GM12875 (cell line): ENCODE measurements around the gene TRNAU1AP.

ENCODE experiments used
- H3K4me3 ChIP-seq: one replicate; pipeline ENCODE4 v1.5.1; 2011; ENCODE audit warnings: low read depth, low read length, control low read depth
- TF ChIP-seq, protein P1 (sequence below): IDR thresholded peaks from 2 replicates; pipeline ENCODE4 v1.5.1; 2011; ENCODE audit warnings: low read depth, mild to moderate bottlenecking, control low read depth, inconsistent platforms, low read length, moderate library complexity, borderline replicate concordance; ENCODE audit not compliant: insufficient read depth

Gene TRNAU1AP

DNA sequence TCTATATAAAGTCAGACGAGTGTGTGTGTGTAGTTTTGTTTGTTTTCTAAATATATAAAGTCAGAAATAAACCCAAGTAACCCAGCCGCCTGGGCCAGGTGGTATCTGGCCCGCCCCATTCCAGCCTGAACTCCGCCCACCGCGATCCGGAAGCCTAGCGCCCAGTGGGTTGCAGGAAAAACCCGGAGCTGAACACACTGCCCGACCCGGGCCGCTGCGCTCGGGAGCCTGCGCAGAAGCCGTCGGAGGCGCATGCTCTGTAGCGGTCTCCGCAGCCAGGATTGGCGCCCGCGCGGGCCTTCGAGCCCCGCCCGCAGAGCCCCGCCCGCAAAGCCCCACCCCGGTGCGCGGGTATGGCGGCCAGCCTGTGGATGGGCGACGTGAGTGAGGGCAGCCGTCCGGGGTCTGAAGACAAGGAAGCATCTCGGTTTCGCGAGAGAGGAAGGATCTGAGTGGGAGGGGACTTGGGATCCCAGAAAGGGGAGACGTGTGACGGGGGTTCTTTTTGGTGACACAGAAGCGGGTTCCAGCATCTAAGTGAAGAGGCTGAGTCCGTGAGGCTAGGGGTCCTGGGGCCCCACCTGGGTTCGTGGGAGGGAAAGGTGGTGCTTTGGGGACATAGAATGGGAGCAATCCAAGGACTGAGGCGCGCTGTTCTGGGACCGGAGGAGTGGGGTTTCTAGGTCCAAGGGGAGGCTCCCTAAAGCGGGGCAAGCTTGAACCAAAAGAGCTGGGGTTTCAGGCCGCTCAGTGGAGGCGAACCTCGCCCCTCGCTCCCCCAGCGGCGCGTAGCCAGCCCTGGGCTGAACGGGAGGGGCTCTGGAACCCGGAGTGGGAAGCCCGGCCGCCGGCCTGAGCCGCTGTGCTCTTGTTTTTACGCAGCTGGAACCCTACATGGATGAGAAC lies at the start of gene TRNAU1AP:
Gene TRNAU1AP, plus strand, starts transcription at position 328 of the 906 bp plus-strand sequence. Its CDS starts 26 bp downstream, at position 354.
- TF ChIP-seq, protein P1, sequence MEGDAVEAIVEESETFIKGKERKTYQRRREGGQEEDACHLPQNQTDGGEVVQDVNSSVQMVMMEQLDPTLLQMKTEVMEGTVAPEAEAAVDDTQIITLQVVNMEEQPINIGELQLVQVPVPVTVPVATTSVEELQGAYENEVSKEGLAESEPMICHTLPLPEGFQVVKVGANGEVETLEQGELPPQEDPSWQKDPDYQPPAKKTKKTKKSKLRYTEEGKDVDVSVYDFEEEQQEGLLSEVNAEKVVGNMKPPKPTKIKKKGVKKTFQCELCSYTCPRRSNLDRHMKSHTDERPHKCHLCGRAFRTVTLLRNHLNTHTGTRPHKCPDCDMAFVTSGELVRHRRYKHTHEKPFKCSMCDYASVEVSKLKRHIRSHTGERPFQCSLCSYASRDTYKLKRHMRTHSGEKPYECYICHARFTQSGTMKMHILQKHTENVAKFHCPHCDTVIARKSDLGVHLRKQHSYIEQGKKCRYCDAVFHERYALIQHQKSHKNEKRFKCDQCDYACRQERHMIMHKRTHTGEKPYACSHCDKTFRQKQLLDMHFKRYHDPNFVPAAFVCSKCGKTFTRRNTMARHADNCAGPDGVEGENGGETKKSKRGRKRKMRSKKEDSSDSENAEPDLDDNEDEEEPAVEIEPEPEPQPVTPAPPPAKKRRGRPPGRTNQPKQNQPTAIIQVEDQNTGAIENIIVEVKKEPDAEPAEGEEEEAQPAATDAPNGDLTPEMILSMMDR: no peak
- H3K4me3 ChIP-seq: peak within 1 kb of the TSS; percentile 79

DNA sequence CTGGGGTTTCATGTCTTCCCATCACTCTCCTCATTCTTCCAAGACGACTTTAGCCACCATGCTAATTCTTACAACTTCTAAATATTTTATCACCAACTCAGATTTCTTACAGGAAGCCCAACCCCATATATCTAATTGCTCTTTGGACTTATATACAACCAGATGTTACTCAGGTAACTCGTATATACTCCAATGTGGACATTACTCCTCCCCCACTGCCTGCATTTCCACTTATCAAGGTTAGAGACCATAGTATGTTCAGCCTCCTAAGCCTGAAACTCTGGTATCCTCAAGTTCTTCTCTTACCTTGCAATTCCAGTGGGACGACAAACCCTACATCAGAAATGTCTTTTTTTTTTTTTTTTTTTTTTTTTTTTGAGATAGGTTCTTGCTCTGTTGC lies 49.8 kb upstream of the TRNAU1AP start:
- H3K4me3 ChIP-seq: no peak overlapping the region
- TF ChIP-seq, protein P1: no peak

DNA sequence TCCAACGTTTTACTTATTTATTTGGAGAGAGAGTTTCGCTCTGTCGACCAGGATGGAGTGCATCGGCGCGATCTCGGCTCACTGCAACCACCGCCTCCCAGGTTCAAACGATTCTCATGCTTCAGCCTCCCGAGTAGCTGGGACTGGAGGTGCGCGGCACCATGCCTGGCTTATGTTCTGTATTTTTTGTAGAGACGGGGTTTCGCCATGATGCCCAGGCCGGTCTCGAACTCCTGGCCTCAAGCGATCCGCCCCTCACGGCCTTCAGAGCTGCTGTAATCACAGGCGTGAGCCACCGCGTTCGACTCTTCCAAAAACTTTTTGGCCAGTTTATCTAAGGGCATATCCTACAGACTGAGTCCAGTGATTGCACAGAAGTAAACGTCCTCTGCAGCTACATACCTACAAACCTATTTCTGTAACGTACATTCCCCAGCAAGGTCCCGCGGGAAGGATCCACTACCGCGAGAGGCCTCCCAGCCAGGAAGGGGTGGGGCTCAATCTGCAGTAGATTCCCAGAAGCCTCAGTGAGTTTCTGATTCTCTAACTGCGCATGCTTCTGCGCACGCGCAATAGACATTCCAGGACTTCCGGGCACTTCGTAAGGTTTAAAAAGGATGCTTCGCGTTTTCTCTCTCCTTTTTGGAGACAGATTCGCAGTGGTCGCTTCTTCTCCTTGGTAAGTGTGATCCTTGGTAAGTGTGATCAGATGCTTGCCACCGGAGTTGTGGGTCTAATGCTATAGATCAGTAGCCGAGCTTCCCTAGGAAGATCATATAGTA lies 47.3 kb upstream of the TRNAU1AP start, which contains the start of gene RCC1:
Gene RCC1, plus strand, starts transcription at position 638 of the 782 bp plus-strand sequence. CDS start 23,824 bp downstream, outside the sequence.
- H3K4me3 ChIP-seq: peak within 1 kb of the TSS; percentile 84
- TF ChIP-seq, protein P1: no peak

DNA sequence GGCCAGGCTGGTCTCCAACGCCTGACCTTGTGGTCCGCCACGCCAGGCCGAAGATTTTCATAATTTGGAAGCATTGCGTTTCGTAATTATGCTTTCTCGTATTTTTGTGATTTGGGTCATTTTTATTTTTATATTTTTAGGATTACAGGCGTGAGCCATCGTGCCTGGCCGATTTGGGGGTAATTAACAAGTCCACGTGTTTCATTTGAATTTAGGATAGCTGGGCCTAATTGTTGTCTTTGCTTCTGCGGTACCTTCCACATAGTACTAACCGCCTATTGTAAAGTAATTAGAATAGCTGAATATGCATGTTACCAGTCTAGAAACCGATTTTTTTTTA lies 46.0 kb upstream of the TRNAU1AP start:
- H3K4me3 ChIP-seq: peak overlapping the region; percentile 84
- TF ChIP-seq, protein P1: no peak

DNA sequence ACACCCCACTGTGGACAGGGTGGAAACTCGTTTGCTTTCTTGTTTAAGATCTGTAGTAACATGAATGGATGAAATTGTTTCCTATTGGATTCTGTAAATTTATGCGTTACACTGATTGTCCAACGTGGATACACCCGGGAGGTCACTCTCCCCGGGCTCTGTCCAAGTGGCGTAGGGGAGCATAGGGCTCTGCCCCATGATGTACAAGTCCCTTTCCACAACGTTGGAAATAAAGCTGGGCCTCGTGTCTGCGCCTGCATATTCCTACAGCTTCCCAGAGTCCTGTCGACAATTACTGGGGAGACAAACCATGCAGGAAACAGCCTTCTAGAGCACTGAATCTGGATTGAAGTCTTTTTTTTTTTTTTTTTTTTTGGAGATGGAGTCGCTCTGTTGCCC lies 45.6 kb upstream of the TRNAU1AP start:
- TF ChIP-seq, protein P1: no peak
- peak overlapping the region; percentile 84 for H3K4me3 ChIP-seq

DNA sequence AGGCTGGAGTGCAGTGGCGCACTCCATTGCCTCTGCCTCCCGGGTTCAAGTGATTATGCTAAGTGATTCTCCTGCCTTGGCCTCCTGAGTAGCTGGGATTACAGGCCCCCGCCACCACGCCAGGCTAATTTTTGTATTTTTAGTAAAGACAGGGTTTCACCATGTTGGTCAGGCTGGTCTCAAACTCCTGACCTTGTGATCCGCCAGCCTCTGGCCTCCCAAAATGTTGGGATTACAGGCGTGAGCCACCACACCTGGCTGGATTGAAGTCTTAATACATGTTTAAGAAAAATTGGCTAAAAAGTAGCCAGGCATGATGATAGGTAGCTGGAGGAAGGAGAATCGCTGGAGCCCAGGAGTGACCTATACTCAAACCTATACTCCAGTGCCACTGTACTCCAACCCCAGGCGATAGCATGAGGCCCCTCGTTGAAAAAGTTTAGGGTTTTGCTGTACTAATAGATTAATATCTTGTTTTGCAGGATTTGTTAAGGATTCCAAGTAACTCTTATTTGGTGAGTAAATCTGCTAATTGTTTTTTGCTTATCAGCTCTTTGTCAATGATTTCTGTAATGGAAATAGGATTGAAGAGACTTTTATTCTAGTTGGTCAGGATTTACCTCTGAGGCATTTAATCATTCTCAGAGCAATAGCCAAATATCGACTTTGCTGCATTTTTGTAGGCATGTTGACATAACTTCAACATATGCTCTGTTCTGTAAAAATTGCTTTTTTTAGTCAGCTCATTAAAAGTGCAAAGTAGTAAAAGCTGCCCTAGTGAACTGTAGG lies 45.0 kb upstream of the TRNAU1AP start:
- TF ChIP-seq, protein P1: no peak
- H3K4me3 ChIP-seq: peak overlapping the region; percentile 84
